ENCODE data around the gene TTLL11. TPM values are rescaled to one million over a fixed set of nuclear protein-coding genes. Genes with fewer than 3 reads are reported as not detected.

Gene TTLL11
- total and polyA plus RNA-seq, 7 experiments from 2014 or later, result 3.0 to 8.6 (median 4.4) TPM

GRCh38 chr9:122121931-122122330, 28.8 kb upstream of the TTLL11 start:
- DNase-seq, result no peak
- Mint-ChIP-seq H3K27me3 (peaks cover 11 to 28% (median 23%) of the 10 kb centered on the region in 5 donors), H3K27ac (no peak overlapping the region), H3K9me3 (no peaks in the 10 kb centered on the region), H3K4me3 (no peak overlapping the region), H3K36me3 (no peaks in the 10 kb centered on the region), H3K4me1 (peaks cover 14 to 21% (median 17%) of the 10 kb centered on the region in 7 donors)
- no peak for ATAC-seq
- ChIA-PET POLR2A (interaction anchor here (0.7 kb wide), 1 partner anchor 22 kb away, joined by 3 read pairs; no protein-coding TSS in a partner anchor), CTCF (interaction anchor here (0.7 to 7.8 kb wide), 5 partner anchors 20 to 227 kb away, joined by 3 to 78 read pairs (median 4); no protein-coding TSS in a partner anchor)
- Histone ChIP-seq H3K9me3 (ENCODE audit: control insufficient read depth in 2 of 3, low read length in 3 of 3) (no peaks in the 10 kb centered on the region), H3K4me3 (ENCODE audit: low read length) (no peak overlapping the region), H3K36me3 (ENCODE audit: control insufficient read depth in 2 of 3, insufficient read depth in 3 of 3, low read length in 3 of 3) (no peaks in the 10 kb centered on the region), H3K4me1 (ENCODE audit: control insufficient read depth in 2 of 2, insufficient read depth in 2 of 2, low read length in 2 of 2) (no peaks in the 10 kb centered on the region), H3K27ac (ENCODE audit: low read depth, low read length) (no peak overlapping the region), H3K27me3 (ENCODE audit: control insufficient read depth in 2 of 2, insufficient read depth in 2 of 2, low read length in 2 of 2) (no peaks in the 10 kb centered on the region)
- intact Hi-C loops (cut with micrococcal nuclease), result loop anchor here in 1 of 2 donors (10.0 kb wide), 2 partner anchors 143 to 1377 kb away; partner anchors contain the start of genes MRRF and RBM18

GRCh38 chr9:122121391-122121790, 28.3 kb upstream of the TTLL11 start:
- no peaks in the 10 kb centered on the region for H3K36me3 Mint-ChIP-seq
- H3K9me3 ChIP-seq (ENCODE audit: control insufficient read depth in 2 of 3, low read length in 3 of 3), result no peaks in the 10 kb centered on the region
- no peaks in the 10 kb centered on the region for H3K9me3 Mint-ChIP-seq
- H3K4me1 ChIP-seq (ENCODE audit: control insufficient read depth in 2 of 2, insufficient read depth in 2 of 2, low read length in 2 of 2), result no peaks in the 10 kb centered on the region
- H3K4me3 ChIP-seq (ENCODE audit: low read length), result no peak overlapping the region
- POLR2A ChIA-PET, result no interaction called here
- CTCF ChIA-PET, result interaction anchor here (1.0 to 7.8 kb wide), 4 partner anchors 19 to 227 kb away, joined by 3 to 78 read pairs (median 32); no protein-coding TSS in a partner anchor
- no peak for ATAC-seq
- no peaks in the 10 kb centered on the region for H3K36me3 ChIP-seq (ENCODE audit: control insufficient read depth in 2 of 3, insufficient read depth in 3 of 3, low read length in 3 of 3)
- H3K27ac Mint-ChIP-seq, result no peak overlapping the region
- H3K27ac ChIP-seq (ENCODE audit: low read depth, low read length), result no peak overlapping the region
- intact Hi-C loops (cut with micrococcal nuclease), result loop anchor here in 1 of 2 donors (10.0 kb wide), 2 partner anchors 143 to 1377 kb away; partner anchors contain the start of genes MRRF and RBM18
- no peak for DNase-seq
- peaks cover 9 to 25% (median 20%) of the 10 kb centered on the region in 5 donors for H3K27me3 Mint-ChIP-seq
- H3K4me1 Mint-ChIP-seq, result peaks cover 10 to 18% (median 13%) of the 10 kb centered on the region in 7 donors
- no peaks in the 10 kb centered on the region for H3K27me3 ChIP-seq (ENCODE audit: control insufficient read depth in 2 of 2, insufficient read depth in 2 of 2, low read length in 2 of 2)
- no peak overlapping the region for H3K4me3 Mint-ChIP-seq

GRCh38 chr9:122120316-122121071, 27.4 kb upstream of the TTLL11 start:
- Mint-ChIP-seq H3K27me3 (peaks cover 5 to 16% (median 15%) of the 10 kb centered on the region in 5 donors), H3K36me3 (no peaks in the 10 kb centered on the region), H3K4me1 (peaks cover 5 to 10% (median 7%) of the 10 kb centered on the region in 7 donors), H3K9me3 (no peaks in the 10 kb centered on the region), H3K4me3 (no peak overlapping the region), H3K27ac (no peak overlapping the region)
- Histone ChIP-seq H3K27me3 (ENCODE audit: control insufficient read depth in 2 of 2, insufficient read depth in 2 of 2, low read length in 2 of 2) (no peaks in the 10 kb centered on the region), H3K4me3 (ENCODE audit: low read length) (no peak overlapping the region), H3K4me1 (ENCODE audit: control insufficient read depth in 2 of 2, insufficient read depth in 2 of 2, low read length in 2 of 2) (no peaks in the 10 kb centered on the region), H3K36me3 (ENCODE audit: control insufficient read depth in 2 of 3, insufficient read depth in 3 of 3, low read length in 3 of 3) (no peaks in the 10 kb centered on the region), H3K9me3 (ENCODE audit: control insufficient read depth in 2 of 3, low read length in 3 of 3) (no peaks in the 10 kb centered on the region), H3K27ac (ENCODE audit: low read depth, low read length) (no peak overlapping the region)
- POLR2A ChIA-PET, result no interaction called here
- DNase-seq, result no peak
- ATAC-seq, result no peak
- CTCF ChIA-PET, result interaction anchor here (0.5 to 7.8 kb wide), 4 partner anchors 22 to 678 kb away, joined by 3 to 78 read pairs (median 5); no protein-coding TSS in a partner anchor
- intact Hi-C loops (cut with micrococcal nuclease), result loop anchor here in 1 of 2 donors (10.0 kb wide), 2 partner anchors 144 to 1376 kb away; partner anchors contain the start of genes MRRF and RBM18

- no peak overlapping the region for H3K4me3 ChIP-seq (ENCODE audit: low read length)
- H3K9me3 Mint-ChIP-seq, result no peaks in the 10 kb centered on the region
- DNase-seq (no peak), ATAC-seq (no peak)
- H3K27me3 ChIP-seq (ENCODE audit: control insufficient read depth in 2 of 2, insufficient read depth in 2 of 2, low read length in 2 of 2), result no peaks in the 10 kb centered on the region
- H3K27ac ChIP-seq (ENCODE audit: low read depth, low read length), result no peak overlapping the region
- ChIA-PET POLR2A (no interaction called here), CTCF (interaction anchor here (0.7 to 1.7 kb wide), 3 partner anchors 21 to 1418 kb away, joined by 3 to 7 read pairs (median 4); no protein-coding TSS in a partner anchor)
- intact Hi-C loops (cut with micrococcal nuclease), result loop anchor here in 1 of 2 donors (10.0 kb wide), 2 partner anchors 145 to 1375 kb away; partner anchors contain the start of genes MRRF and RBM18
- no peaks in the 10 kb centered on the region for H3K36me3 Mint-ChIP-seq
- H3K27me3 Mint-ChIP-seq, result peaks cover 3 to 11% (median 8%) of the 10 kb centered on the region in 5 donors
- H3K4me3 Mint-ChIP-seq, result no peak overlapping the region
- no peaks in the 10 kb centered on the region for H3K36me3 ChIP-seq (ENCODE audit: control insufficient read depth in 2 of 3, insufficient read depth in 3 of 3, low read length in 3 of 3)
- peaks cover 0 to 6% (median 0%) of the 10 kb centered on the region in 7 donors for H3K4me1 Mint-ChIP-seq
- H3K27ac Mint-ChIP-seq, result no peak overlapping the region
- no peaks in the 10 kb centered on the region for H3K9me3 ChIP-seq (ENCODE audit: control insufficient read depth in 2 of 3, low read length in 3 of 3)
- H3K4me1 ChIP-seq (ENCODE audit: control insufficient read depth in 2 of 2, insufficient read depth in 2 of 2, low read length in 2 of 2), result no peaks in the 10 kb centered on the region
Observed at GRCh38 chr9:122119721-122120120, 26.6 kb upstream of the TTLL11 start.

GRCh38 chr9:122119166-122119521, 26.0 kb upstream of the TTLL11 start:
- Histone ChIP-seq H3K4me3 (ENCODE audit: low read length) (no peak overlapping the region), H3K27me3 (ENCODE audit: control insufficient read depth in 2 of 2, insufficient read depth in 2 of 2, low read length in 2 of 2) (no peaks in the 10 kb centered on the region), H3K36me3 (ENCODE audit: control insufficient read depth in 2 of 3, insufficient read depth in 3 of 3, low read length in 3 of 3) (no peaks in the 10 kb centered on the region), H3K9me3 (ENCODE audit: control insufficient read depth in 2 of 3, low read length in 3 of 3) (no peaks in the 10 kb centered on the region), H3K27ac (ENCODE audit: low read depth, low read length) (no peak overlapping the region), H3K4me1 (ENCODE audit: control insufficient read depth in 2 of 2, insufficient read depth in 2 of 2, low read length in 2 of 2) (no peaks in the 10 kb centered on the region)
- ATAC-seq (no peak), DNase-seq (no peak)
- peak overlapping the region in 1 of 9 donors; percentile 59 for H3K27ac Mint-ChIP-seq
- peaks cover 2 to 5% (median 4%) of the 10 kb centered on the region in 5 donors for H3K27me3 Mint-ChIP-seq
- no peaks in the 10 kb centered on the region for H3K36me3 Mint-ChIP-seq
- no peak overlapping the region for H3K4me3 Mint-ChIP-seq
- peaks cover 0 to 6% (median 0%) of the 10 kb centered on the region in 7 donors for H3K4me1 Mint-ChIP-seq
- ChIA-PET CTCF (interaction anchor here (0.7 to 1.7 kb wide), 3 partner anchors 20 to 1417 kb away, joined by 3 to 7 read pairs (median 4); no protein-coding TSS in a partner anchor), POLR2A (no interaction called here)
- H3K9me3 Mint-ChIP-seq, result no peaks in the 10 kb centered on the region
- intact Hi-C loops (cut with micrococcal nuclease), result no loop called here

- Mint-ChIP-seq H3K36me3 (no peaks in the 10 kb centered on the region), H3K4me3 (no peak overlapping the region), H3K27ac (peak overlapping the region in 1 of 9 donors; percentile 59), H3K27me3 (peaks cover 0 to 5% (median 3%) of the 10 kb centered on the region in 5 donors), H3K4me1 (peaks cover 0 to 6% (median 0%) of the 10 kb centered on the region in 7 donors), H3K9me3 (no peaks in the 10 kb centered on the region)
- DNase-seq (no peak), ATAC-seq (no peak)
- POLR2A ChIA-PET, result no interaction called here
- Histone ChIP-seq H3K27ac (ENCODE audit: low read depth, low read length) (no peak overlapping the region), H3K27me3 (ENCODE audit: control insufficient read depth in 2 of 2, insufficient read depth in 2 of 2, low read length in 2 of 2) (no peaks in the 10 kb centered on the region), H3K4me3 (ENCODE audit: low read length) (no peak overlapping the region), H3K9me3 (ENCODE audit: control insufficient read depth in 2 of 3, low read length in 3 of 3) (no peaks in the 10 kb centered on the region), H3K4me1 (ENCODE audit: control insufficient read depth in 2 of 2, insufficient read depth in 2 of 2, low read length in 2 of 2) (no peaks in the 10 kb centered on the region), H3K36me3 (ENCODE audit: control insufficient read depth in 2 of 3, insufficient read depth in 3 of 3, low read length in 3 of 3) (no peaks in the 10 kb centered on the region)
- intact Hi-C loops (cut with micrococcal nuclease), result no loop called here
- CTCF ChIA-PET, result interaction anchor here (0.7 to 1.2 kb wide), 2 partner anchors 19 to 1417 kb away, joined by 4 read pairs; no protein-coding TSS in a partner anchor
Observed at GRCh38 chr9:122118343-122119165, 25.4 kb upstream of the TTLL11 start.

Measured in naive thymus-derived CD4-positive, alpha-beta T cell (primary cell).